Right lobe of liver (tissue), 6 donors: ENCODE data around the gene LTO1. TPM values are rescaled to one million over a fixed set of nuclear protein-coding genes. Genes with fewer than 3 reads are reported as not detected.

ENCODE experiments used
- ATAC-seq, 4 donors: fragments of 200-7000 bp; cut with Tn5 transposase; one replicate each; pipeline ENCODE4 v1.9.1; 2020; ENCODE audit warnings: mild to moderate bottlenecking in 4 of 4, moderate library complexity in 4 of 4
- DNase-seq, 3 donors: peaks; one replicate each; pipeline ENCODE4 v3.0.0-alpha.2; 2020
- H3K27ac ChIP-seq, 3 donors: fragments of 200-600 bp; one replicate each; pipeline ENCODE4 v1.8.0; 2022
- H3K27me3 ChIP-seq, 2 donors: fragments of 200-600 bp; one replicate each; pipeline ENCODE4 v1.8.0; 2022
- H3K36me3 ChIP-seq, 4 donors: fragments of 200-600 bp; sonication (generic) in 1 of 4; one replicate each; pipeline versions ENCODE4 v1.5.1 to v1.8.0; 2017 to 2022; ENCODE audit warnings: control low read depth in 1 of 4
- H3K4me1 ChIP-seq, 4 donors: fragments of 200-600 bp; sonication (generic) in 1 of 4; one replicate each; pipeline versions ENCODE4 v1.5.1 to v1.8.0; 2017 to 2022; ENCODE audit warnings: control low read depth in 1 of 4
- H3K4me3 ChIP-seq, 3 donors: fragments of 200-600 bp; one replicate each; pipeline ENCODE4 v1.8.0; 2022
- H3K9me3 ChIP-seq, 4 donors: fragments of 200-600 bp; sonication (generic) in 1 of 4; one replicate each; pipeline versions ENCODE4 v1.5.1 to v1.8.0; 2017 to 2022; ENCODE audit warnings: control low read depth in 1 of 4
- CTCF ChIP-seq, 4 donors: fragments of 200-600 bp in 3 of 4; fragments of 450-650 bp in 1 of 4; IDR thresholded peaks; one replicate each; pipeline versions ENCODE4 v1.5.1 to v1.8.0; 2016 to 2022; ENCODE audit warnings: antibody characterized with exemption in 4 of 4, mild to moderate bottlenecking in 2 of 4
- POLR2A ChIP-seq: fragments of 450-650 bp; IDR thresholded peaks from one replicate; pipeline ENCODE4 v1.6.1; 2017; ENCODE audit warnings: antibody characterized with exemption, mild to moderate bottlenecking
- WGBS: methylation state at CpG from one replicate; pipeline ENCODE4 v1.1.6; 2018; ENCODE audit warnings: low coverage, low lambda C conversion rate; ENCODE audit not compliant: insufficient coverage; ENCODE audit errors: missing lambda C conversion rate; 5-methylcytosine and 5-hydroxymethylcytosine counted together
- intact Hi-C, 2 donors: fragments of 100-400 bp; cut with DNase I; formaldehyde crosslinking; loops; one replicate each; pipeline versions ENCODE4 v1.11.2 to v1.14.1; 2022
- total RNA-seq, 6 experiments: library from RNA; depleted of rRNA in 2 of 6; stranded (reverse); fragments of >200 nt in 2 of 6; fragmentation: NEBNext Ultra II Directional in 3 of 6; extraction: Animal tissue kit (Norgen Biotek cat#: 25700) in 3 of 6; gene quantifications; one replicate each; pipeline versions ENCODE4 v1.1.0 to v1.2.4, GENCODE V29; 2016 to 2023
- donor health status: DM: no; HTN: yes; CAD: no.
- donor health status: DM: no; HTN: no; CAD: no.
- donor health status: DM: no; HTN: no; CAD: no.
- donor health status: DM: no; HTN: yes; CAD: no.
- donor health status: DM: no; HTN: yes; CAD: no.

LTO1 gene
- total RNA-seq, 6 experiments from 2014 or later: 4.1 to 7.9 (median 5.6) TPM

- TF ChIP-seq CTCF (IDR thresholded peaks at IDR 0.05): no peak
- TF ChIP-seq POLR2A: no peak
Measured at GRCh38 chr11:69664103-69664775, 10.9 kb downstream of the LTO1 start.

GRCh38 chr11:69663326-69663725 lies 11.8 kb downstream of the LTO1 start:
- TF ChIP-seq POLR2A: no peak
- no peaks in the 10 kb centered on the region for H3K36me3 ChIP-seq

More at GRCh38 chr11:69664103-69664775, 10.9 kb downstream of the LTO1 start:
- intact Hi-C loops: no loop called here
- 88% methylated on average over 6 of the region's 17 CpGs for WGBS
- H3K27ac ChIP-seq: no peak overlapping the region
- no peaks in the 10 kb centered on the region for H3K9me3 ChIP-seq
- no peaks in the 10 kb centered on the region for H3K36me3 ChIP-seq
- H3K27me3 ChIP-seq: no peaks in the 10 kb centered on the region
- no peaks in the 10 kb centered on the region for H3K4me1 ChIP-seq
- H3K4me3 ChIP-seq: no peak overlapping the region
- ATAC-seq (no peak), DNase-seq (peak in 2 of 3 donors; percentile 24 to 33)

GRCh38 chr11:69662806-69663205 lies 12.3 kb downstream of the LTO1 start:
- Histone ChIP-seq H3K4me1 (no peaks in the 10 kb centered on the region), H3K36me3 (no peaks in the 10 kb centered on the region), H3K4me3 (no peak overlapping the region), H3K27me3 (no peaks in the 10 kb centered on the region), H3K27ac (no peak overlapping the region), H3K9me3 (no peaks in the 10 kb centered on the region)
- WGBS: 90% methylated on average over 4 of the region's 13 CpGs
- DNase-seq (peak; percentile 6 to 33 (median 31)), ATAC-seq (no peak)
- TF ChIP-seq POLR2A (no peak), CTCF (IDR thresholded peaks at IDR 0.05) (no peak)
- intact Hi-C loops: no loop called here

More at GRCh38 chr11:69663326-69663725, 11.8 kb downstream of the LTO1 start:
- H3K4me1 ChIP-seq: no peaks in the 10 kb centered on the region
- H3K27me3 ChIP-seq: no peaks in the 10 kb centered on the region
- H3K9me3 ChIP-seq: no peaks in the 10 kb centered on the region
- no peak overlapping the region for H3K27ac ChIP-seq
- ATAC-seq: no peak
- intact Hi-C loops: no loop called here
- 97% methylated on average over 6 of the region's 6 CpGs for WGBS
- H3K4me3 ChIP-seq: no peak overlapping the region
- DNase-seq: peak in 1 of 3 donors; percentile 1

GRCh38 chr11:69662021-69662698 lies 13.0 kb downstream of the LTO1 start:
- WGBS: 73% methylated on average over 15 of the region's 16 CpGs
- H3K4me1 ChIP-seq: no peaks in the 10 kb centered on the region
- no peak overlapping the region for H3K4me3 ChIP-seq
- ATAC-seq (no peak), DNase-seq (peak; percentile 4 to 31 (median 14))
- TF ChIP-seq POLR2A (no peak), CTCF (IDR thresholded peaks at IDR 0.05) (no peak)
- intact Hi-C loops: no loop called here
- H3K9me3 ChIP-seq: no peaks in the 10 kb centered on the region
- H3K27me3 ChIP-seq: no peaks in the 10 kb centered on the region
- no peaks in the 10 kb centered on the region for H3K36me3 ChIP-seq
- H3K27ac ChIP-seq: no peak overlapping the region

GRCh38 chr11:69661413-69661715 lies 13.8 kb downstream of the LTO1 start:
- Histone ChIP-seq H3K27ac (no peak overlapping the region), H3K36me3 (no peaks in the 10 kb centered on the region), H3K27me3 (no peaks in the 10 kb centered on the region), H3K4me3 (no peak overlapping the region), H3K9me3 (no peaks in the 10 kb centered on the region), H3K4me1 (no peaks in the 10 kb centered on the region)
- no peak for TF ChIP-seq POLR2A
- TF ChIP-seq CTCF (IDR thresholded peaks at IDR 0.05): no peak
- ATAC-seq: no peak
- 70% methylated on average over 2 of the region's 10 CpGs for WGBS
- intact Hi-C loops: no loop called here
- DNase-seq: peak in 2 of 3 donors; percentile 8 to 30
